Type B pancreatic cell (in vitro differentiated cells): ENCODE data around the gene OVAAL. TPM values are rescaled to one million over a fixed set of nuclear protein-coding genes. Genes with fewer than 3 reads are reported as not detected.
"Not testable (repeated sequence)": the region's sequence is repeated elsewhere in the genome, so short reads cannot be mapped to it uniquely, and the experiment has no call there.

Experiments
- DNase-seq: peaks from one replicate; pipeline ENCODE4 v3.0.0; 2021; ENCODE audit warnings: mixed read lengths; ENCODE audit not compliant: unreplicated experiment; ENCODE audit errors: extremely low spot score
- H3K27ac Mint-ChIP-seq: 2 replicates; pipeline ENCODE4 v1.8.0; 2021; ENCODE audit warnings: mild to moderate bottlenecking, mixed read lengths
- H3K27me3 Mint-ChIP-seq: 2 replicates; pipeline ENCODE4 v1.8.0; 2021; ENCODE audit warnings: mixed read lengths
- H3K36me3 Mint-ChIP-seq: 2 replicates; pipeline ENCODE4 v1.8.0; 2021; ENCODE audit warnings: mixed read lengths
- H3K4me1 Mint-ChIP-seq: one replicate; pipeline ENCODE4 v1.8.0; 2021; ENCODE audit warnings: mixed read lengths; ENCODE audit not compliant: unreplicated experiment
- H3K4me3 Mint-ChIP-seq: 2 replicates; pipeline ENCODE4 v1.8.0; 2021; ENCODE audit warnings: mild to moderate bottlenecking, mixed read lengths
- H3K9me3 Mint-ChIP-seq: 2 replicates; pipeline ENCODE4 v1.8.0; 2021; ENCODE audit warnings: mixed read lengths
- total RNA-seq: library from RNA; stranded (reverse); gene quantifications from 2 replicates; pipeline ENCODE4 v1.2.1, GENCODE V29; 2021; ENCODE audit warnings: low replicate concordance
- TF ChIP-seq, protein P1 (sequence below): fragments of 200-600 bp; sonication (generic); conservative IDR thresholded peaks from 2 replicates; pipeline ENCODE4 v1.5.0; 2021; ENCODE audit warnings: antibody characterized with exemption, mild to moderate bottlenecking

OVAAL gene
- total RNA-seq, 1 donor from 2014 or later: not detected

DNA sequence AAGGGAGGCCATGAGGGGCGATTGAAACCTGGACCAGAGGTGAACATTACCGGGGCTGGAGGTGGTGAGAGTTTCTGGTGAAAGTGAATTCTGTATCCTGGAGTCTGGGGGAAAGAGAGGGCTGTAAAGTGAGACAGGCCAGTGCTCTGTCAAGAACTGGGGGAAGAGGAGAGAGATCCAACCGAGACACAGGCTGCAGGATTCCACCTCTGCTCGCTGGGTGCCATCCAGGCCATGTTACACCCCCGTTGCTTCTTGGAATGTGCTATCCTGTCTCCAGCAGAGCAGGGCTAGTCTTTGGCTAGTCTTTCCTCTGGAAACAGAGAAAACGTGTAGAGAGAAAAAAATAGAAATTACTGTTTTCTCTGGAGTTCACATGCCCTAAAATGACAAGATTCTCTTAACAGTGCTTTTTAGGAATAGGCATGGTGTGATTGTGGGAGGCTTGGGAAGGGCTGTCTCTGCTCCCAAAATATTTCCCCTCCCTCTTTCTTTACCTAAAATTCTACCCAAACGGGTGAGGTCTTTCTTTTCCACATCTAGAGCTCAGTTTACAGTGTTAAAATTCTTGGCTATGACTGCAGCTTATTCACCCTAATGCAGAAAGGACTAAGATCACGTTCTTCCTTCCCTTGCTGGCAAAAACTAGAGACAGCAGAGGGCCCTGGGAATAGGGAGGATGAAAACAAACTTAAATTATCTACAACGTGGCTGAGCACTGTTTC is 16.5 kb upstream of the OVAAL start:
- TF ChIP-seq, protein P1, sequence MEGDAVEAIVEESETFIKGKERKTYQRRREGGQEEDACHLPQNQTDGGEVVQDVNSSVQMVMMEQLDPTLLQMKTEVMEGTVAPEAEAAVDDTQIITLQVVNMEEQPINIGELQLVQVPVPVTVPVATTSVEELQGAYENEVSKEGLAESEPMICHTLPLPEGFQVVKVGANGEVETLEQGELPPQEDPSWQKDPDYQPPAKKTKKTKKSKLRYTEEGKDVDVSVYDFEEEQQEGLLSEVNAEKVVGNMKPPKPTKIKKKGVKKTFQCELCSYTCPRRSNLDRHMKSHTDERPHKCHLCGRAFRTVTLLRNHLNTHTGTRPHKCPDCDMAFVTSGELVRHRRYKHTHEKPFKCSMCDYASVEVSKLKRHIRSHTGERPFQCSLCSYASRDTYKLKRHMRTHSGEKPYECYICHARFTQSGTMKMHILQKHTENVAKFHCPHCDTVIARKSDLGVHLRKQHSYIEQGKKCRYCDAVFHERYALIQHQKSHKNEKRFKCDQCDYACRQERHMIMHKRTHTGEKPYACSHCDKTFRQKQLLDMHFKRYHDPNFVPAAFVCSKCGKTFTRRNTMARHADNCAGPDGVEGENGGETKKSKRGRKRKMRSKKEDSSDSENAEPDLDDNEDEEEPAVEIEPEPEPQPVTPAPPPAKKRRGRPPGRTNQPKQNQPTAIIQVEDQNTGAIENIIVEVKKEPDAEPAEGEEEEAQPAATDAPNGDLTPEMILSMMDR: no peak
- no peaks in the 10 kb centered on the region for H3K36me3 Mint-ChIP-seq
- H3K4me1 Mint-ChIP-seq: peaks cover 9% of the 10 kb centered on the region
- no peaks in the 10 kb centered on the region for H3K27me3 Mint-ChIP-seq
- no peak overlapping the region for H3K4me3 Mint-ChIP-seq
- no peak overlapping the region for H3K27ac Mint-ChIP-seq
- no peak for DNase-seq
- H3K9me3 Mint-ChIP-seq: no peaks in the 10 kb centered on the region

DNA sequence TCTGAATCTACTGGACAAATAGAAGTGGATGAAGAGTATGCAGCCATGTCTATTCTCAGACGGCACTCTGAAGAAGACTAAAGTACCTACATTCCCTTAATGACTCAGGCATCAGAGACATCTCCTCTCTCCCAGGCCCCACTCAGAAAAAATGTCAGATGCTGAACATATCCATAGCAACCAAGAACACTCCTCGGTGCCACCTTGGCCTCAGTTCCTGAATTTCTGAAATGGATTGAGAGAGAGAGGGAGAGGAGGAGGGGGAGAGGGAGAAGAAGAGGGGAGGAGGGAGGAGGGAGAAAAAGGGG is 16.0 kb upstream of the OVAAL start:
- Mint-ChIP-seq H3K27me3 (no peaks in the 10 kb centered on the region), H3K27ac (no peak overlapping the region)

DNA sequence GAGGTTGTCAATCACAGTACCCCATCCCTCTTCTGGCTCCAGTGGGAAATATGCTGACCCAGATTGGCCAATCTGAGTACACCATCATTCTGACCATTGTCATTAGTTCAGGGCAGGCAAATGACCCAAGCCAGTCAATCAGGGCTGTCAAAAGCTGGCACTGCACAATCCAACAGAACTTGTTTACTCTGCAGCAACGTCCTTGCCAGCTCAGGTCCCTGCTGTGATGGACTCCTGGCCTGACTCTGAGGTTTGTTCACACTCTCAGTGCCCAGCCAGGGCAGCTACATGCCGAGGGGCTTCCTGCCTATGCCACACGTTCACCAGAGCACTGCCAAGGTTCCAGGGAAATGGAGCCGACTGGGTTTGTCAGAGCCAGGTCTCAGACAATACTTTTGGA is 14.7 kb upstream of the OVAAL start:
- no peak for DNase-seq
- Mint-ChIP-seq H3K4me3 (no peak overlapping the region), H3K27me3 (no peaks in the 10 kb centered on the region), H3K9me3 (no peaks in the 10 kb centered on the region), H3K36me3 (no peaks in the 10 kb centered on the region), H3K27ac (no peak overlapping the region), H3K4me1 (peaks cover 14% of the 10 kb centered on the region)
- TF ChIP-seq, protein P1: no peak

More for the DNA sequence above, 16.0 kb upstream of the OVAAL start:
- no peak overlapping the region for H3K4me3 Mint-ChIP-seq
- peaks cover 9% of the 10 kb centered on the region for H3K4me1 Mint-ChIP-seq
- no peaks in the 10 kb centered on the region for H3K36me3 Mint-ChIP-seq
- no peak for DNase-seq
- H3K9me3 Mint-ChIP-seq: no peaks in the 10 kb centered on the region
- TF ChIP-seq, protein P1: no peak

DNA sequence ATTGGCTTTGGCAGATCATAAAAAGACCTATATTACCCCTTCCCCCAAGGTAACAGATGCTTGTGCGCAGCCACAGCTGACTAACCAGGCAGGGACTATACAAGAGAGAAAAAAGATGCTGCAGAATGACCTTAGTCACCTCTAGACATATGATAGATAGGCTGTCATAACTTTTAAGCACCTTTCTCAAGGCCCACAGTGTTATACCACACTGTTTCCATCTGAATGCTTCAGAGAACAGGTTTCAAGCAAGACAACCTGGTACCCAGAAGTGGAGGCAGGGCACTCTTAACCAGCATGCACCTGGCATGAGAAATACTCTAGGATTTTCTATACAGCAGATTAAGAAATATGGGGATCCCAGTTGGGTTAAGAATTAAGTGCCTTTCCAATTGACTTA is 12.8 kb upstream of the OVAAL start:
- Mint-ChIP-seq H3K27ac (no peak overlapping the region), H3K36me3 (no peaks in the 10 kb centered on the region), H3K4me3 (no peak overlapping the region), H3K9me3 (no peaks in the 10 kb centered on the region), H3K4me1 (peaks cover 14% of the 10 kb centered on the region), H3K27me3 (no peaks in the 10 kb centered on the region)
- TF ChIP-seq, protein P1: no peak
- DNase-seq: no peak

DNA sequence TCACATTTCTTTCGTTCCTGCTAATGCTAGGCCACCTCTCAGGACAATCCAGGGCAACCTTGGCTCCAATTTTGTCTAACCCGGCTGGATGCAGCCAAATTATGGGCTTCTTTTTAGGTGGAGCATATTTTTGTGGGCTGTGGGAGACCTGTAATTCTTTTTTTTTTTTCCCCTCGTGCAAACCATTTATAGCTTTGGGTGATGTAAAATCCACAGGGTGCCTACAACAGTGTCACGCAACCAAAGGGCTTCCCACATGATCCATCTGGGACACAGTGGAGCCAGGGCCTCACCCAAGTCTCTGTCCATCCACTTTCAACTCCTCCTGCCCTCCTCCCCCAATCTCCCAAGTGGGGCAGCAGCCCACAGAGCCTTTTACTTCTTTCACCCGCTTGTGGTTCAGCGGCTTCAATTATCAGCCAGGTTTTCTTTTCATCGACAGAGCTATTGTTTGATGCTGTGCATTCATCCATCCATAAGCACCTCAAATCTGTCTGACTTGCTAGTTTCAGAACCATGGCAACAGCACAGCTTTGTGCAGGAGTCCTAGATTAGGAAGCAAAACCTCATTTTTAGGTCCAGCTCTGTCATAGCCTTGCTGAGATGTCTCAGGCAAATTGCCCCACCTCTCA is 10.0 kb upstream of the OVAAL start:
- DNase-seq: no peak
- no peak overlapping the region for H3K4me3 Mint-ChIP-seq
- H3K27ac Mint-ChIP-seq: no peak overlapping the region
- peaks cover 9% of the 10 kb centered on the region for H3K4me1 Mint-ChIP-seq
- H3K36me3 Mint-ChIP-seq: no peaks in the 10 kb centered on the region
- H3K27me3 Mint-ChIP-seq: no peaks in the 10 kb centered on the region
- no peaks in the 10 kb centered on the region for H3K9me3 Mint-ChIP-seq
- TF ChIP-seq, protein P1: no peak

DNA sequence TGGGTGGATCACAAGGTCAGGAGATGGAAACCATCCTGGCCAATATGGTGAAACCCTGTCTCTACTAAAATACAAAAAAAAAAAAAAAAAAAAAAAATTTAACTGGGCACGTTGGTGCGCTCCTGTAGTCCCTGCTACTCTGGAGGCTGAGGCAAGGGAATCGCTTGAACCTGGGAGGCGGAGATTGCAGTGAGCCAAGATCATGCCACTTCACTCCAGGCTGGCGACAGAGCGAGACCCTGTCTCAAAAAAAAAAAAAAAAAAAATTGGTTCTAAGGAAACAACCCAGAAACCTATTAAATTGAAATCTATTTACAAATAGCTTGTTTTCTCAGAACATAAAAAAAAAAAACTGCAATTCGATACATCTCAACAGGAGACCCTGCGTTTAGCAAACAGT is 9.0 kb upstream of the OVAAL start:
- H3K9me3 Mint-ChIP-seq, H3K4me3 Mint-ChIP-seq, H3K27me3 Mint-ChIP-seq, DNase-seq, H3K27ac Mint-ChIP-seq, H3K4me1 Mint-ChIP-seq, H3K36me3 Mint-ChIP-seq: not testable (repeated sequence)
